Upper lobe of left lung (tissue), 6 donors: ENCODE measurements around the gene SPTSSB. TPM values are rescaled to one million over a fixed set of nuclear protein-coding genes. Genes with fewer than 3 reads are reported as not detected.

Experiments used
- ATAC-seq, 2 donors: fragments of 200-7000 bp; cut with Tn5 transposase; one replicate each; pipeline ENCODE4 v1.9.1; 2022; ENCODE audit warnings: mild to moderate bottlenecking in 2 of 2, moderate library complexity in 2 of 2; ENCODE audit not compliant: low FRiP score in 2 of 2
- DNase-seq, 2 donors: peaks; one replicate each; pipeline ENCODE4 v3.0.0-alpha.2; 2019 to 2020
- H3K27ac ChIP-seq, 4 donors: fragments of 200-600 bp; sonication (generic); one replicate each; pipeline ENCODE4 v1.5.1; 2016 to 2019
- H3K27me3 ChIP-seq, 4 donors: fragments of 200-600 bp; sonication (generic); one replicate each; pipeline ENCODE4 v1.5.1; 2017 to 2019
- H3K36me3 ChIP-seq, 4 donors: fragments of 200-600 bp; sonication (generic); one replicate each; pipeline ENCODE4 v1.5.1; 2016 to 2019
- H3K4me1 ChIP-seq, 4 donors: fragments of 200-600 bp; sonication (generic); one replicate each; pipeline ENCODE4 v1.5.1; 2018 to 2019
- H3K4me3 ChIP-seq, 4 donors: fragments of 200-600 bp; sonication (generic); one replicate each; pipeline ENCODE4 v1.5.1; 2017 to 2019; ENCODE audit warnings: mild to moderate bottlenecking in 2 of 4, moderate library complexity in 1 of 4
- H3K9me3 ChIP-seq, 4 donors: fragments of 200-600 bp; sonication (generic); one replicate each; pipeline ENCODE4 v1.5.1; 2018 to 2019
- CTCF ChIP-seq, 6 experiments: fragments of 450-650 bp in 4 of 6; fragments of 200-600 bp in 2 of 6; sonication (generic) in 2 of 6; IDR thresholded peaks; one replicate each; pipeline ENCODE4 v1.5.1; 2016 to 2019; ENCODE audit warnings: antibody characterized with exemption in 6 of 6
- EP300 ChIP-seq, 4 donors: sonication (generic); formaldehyde crosslinking; IDR thresholded peaks; one replicate each; pipeline ENCODE4 v1.5.1; 2017; ENCODE audit warnings: antibody characterized with exemption in 4 of 4, control low read depth in 2 of 4
- POLR2A ChIP-seq, 4 donors: fragments of 450-650 bp; IDR thresholded peaks; one replicate each; pipeline ENCODE4 v1.5.1; 2016 to 2017; ENCODE audit warnings: antibody characterized with exemption in 4 of 4, mild to moderate bottlenecking in 2 of 4
- POLR2AphosphoS5 ChIP-seq, 2 donors: sonication (generic); formaldehyde crosslinking; IDR thresholded peaks; one replicate each; pipeline ENCODE4 v1.5.1; 2017; ENCODE audit warnings: antibody characterized with exemption in 2 of 2
- WGBS, 2 donors: methylation state at CpG; one replicate each; pipeline ENCODE4 v1.1.5; 2017 to 2018; 5-methylcytosine and 5-hydroxymethylcytosine counted together
- total RNA-seq, 6 donors: library from RNA; depleted of rRNA in 4 of 6; stranded (reverse); fragments of >200 nt in 4 of 6; gene quantifications; one replicate each; pipeline versions ENCODE4 v1.1.0 to v1.2.1, GENCODE V29; 2016 to 2021
- donor health status: DM: no; HTN: no; CAD: no; lungs with moderate emphysema.
- donor health status: DM: no; HTN: yes; CAD: no; lungs with severe emphysema.

SPTSSB gene
- total RNA-seq, 6 donors from 2014 or later: 0.46 to 1.1 (median 0.98) TPM; not detected in 3

GRCh38 chr3:161325059-161325458 lies 46.3 kb downstream of the SPTSSB start:
- Histone ChIP-seq H3K9me3 (peaks cover 0 to 9% (median 2%) of the 10 kb centered on the region in 4 donors), H3K36me3 (no peaks in the 10 kb centered on the region), H3K4me3 (no peak overlapping the region), H3K27me3 (no peaks in the 10 kb centered on the region), H3K4me1 (no peaks in the 10 kb centered on the region), H3K27ac (no peak overlapping the region)
- no peak for ATAC-seq
- TF ChIP-seq EP300 (IDR thresholded peaks at IDR 0.05): no peak
- TF ChIP-seq CTCF (IDR thresholded peaks at IDR 0.05): no peak
- no peak for TF ChIP-seq POLR2A (IDR thresholded peaks at IDR 0.05)
- no peak for TF ChIP-seq POLR2AphosphoS5 (IDR thresholded peaks at IDR 0.05)
- WGBS, 2 donors: 80 to 93% methylated on average over 2 of the region's 2 CpGs
- no peak for DNase-seq

GRCh38 chr3:161323926-161324621 lies 47.2 kb downstream of the SPTSSB start:
- Histone ChIP-seq H3K4me1 (no peaks in the 10 kb centered on the region), H3K9me3 (peaks cover 0 to 9% (median 2%) of the 10 kb centered on the region in 4 donors), H3K4me3 (no peak overlapping the region), H3K27me3 (no peaks in the 10 kb centered on the region), H3K27ac (no peak overlapping the region), H3K36me3 (no peaks in the 10 kb centered on the region)
- TF ChIP-seq EP300 (IDR thresholded peaks at IDR 0.05) (no peak), POLR2A (IDR thresholded peaks at IDR 0.05) (no peak), POLR2AphosphoS5 (IDR thresholded peaks at IDR 0.05) (no peak), CTCF (IDR thresholded peaks at IDR 0.05) (no peak)
- ATAC-seq (no peak), DNase-seq (no peak)

GRCh38 chr3:161322781-161323568 lies 48.3 kb downstream of the SPTSSB start:
- WGBS, 2 donors: 67 to 71% methylated on average over 2 of the region's 2 CpGs
- H3K9me3 ChIP-seq: peaks cover 0 to 9% (median 2%) of the 10 kb centered on the region in 4 donors
- DNase-seq: no peak
- no peaks in the 10 kb centered on the region for H3K4me1 ChIP-seq
- no peaks in the 10 kb centered on the region for H3K27me3 ChIP-seq
- no peak for TF ChIP-seq CTCF (IDR thresholded peaks at IDR 0.05)
- TF ChIP-seq POLR2AphosphoS5 (IDR thresholded peaks at IDR 0.05): no peak
- no peak for TF ChIP-seq EP300 (IDR thresholded peaks at IDR 0.05)
- no peak overlapping the region for H3K27ac ChIP-seq
- no peaks in the 10 kb centered on the region for H3K36me3 ChIP-seq
- H3K4me3 ChIP-seq: no peak overlapping the region
- no peak for ATAC-seq

- TF ChIP-seq POLR2AphosphoS5 (IDR thresholded peaks at IDR 0.05): no peak
- TF ChIP-seq POLR2A (IDR thresholded peaks at IDR 0.05): no peak
- TF ChIP-seq EP300 (IDR thresholded peaks at IDR 0.05): no peak
- TF ChIP-seq CTCF (IDR thresholded peaks at IDR 0.05): no peak
- DNase-seq: no peak
- no peaks in the 10 kb centered on the region for H3K27me3 ChIP-seq
- 86 to 98% methylated on average over 1 of the region's 1 CpG for WGBS, 2 donors
- no peak for ATAC-seq
- H3K27ac ChIP-seq: no peak overlapping the region
- no peaks in the 10 kb centered on the region for H3K36me3 ChIP-seq
- H3K9me3 ChIP-seq: peaks cover 0 to 9% (median 2%) of the 10 kb centered on the region in 4 donors
- H3K4me1 ChIP-seq: no peaks in the 10 kb centered on the region
- H3K4me3 ChIP-seq: no peak overlapping the region
Observed at GRCh38 chr3:161320837-161321236, 50.5 kb downstream of the SPTSSB start.
